Psoas muscle (tissue), 8 donors: ENCODE data around the gene ANKRD37. TPM values are rescaled to one million over a fixed set of nuclear protein-coding genes. Genes with fewer than 3 reads are reported as not detected.

Experiments
- ATAC-seq, 4 donors: fragments of 200-7000 bp; cut with Tn5 transposase; one replicate each; pipeline ENCODE4 v1.9.1; 2020; ENCODE audit warnings: moderate library complexity in 3 of 4, mild to moderate bottlenecking in 2 of 4
- DNase-seq, 2 donors: peaks; one replicate each; pipeline ENCODE4 v3.0.0-alpha.2; 2020
- H3K27ac ChIP-seq: fragments of 200-600 bp; one replicate; pipeline ENCODE4 v1.8.0; 2022
- H3K27me3 ChIP-seq, 3 donors: fragments of 200-600 bp in 1 of 3; one replicate each; pipeline versions ENCODE4 v1.6.1 to v1.8.0; 2013 to 2022; ENCODE audit warnings: low read length in 2 of 3, mild to moderate bottlenecking in 2 of 3, moderate library complexity in 1 of 3; ENCODE audit not compliant: insufficient read depth in 3 of 3
- H3K36me3 ChIP-seq, 2 donors: fragments of 200-600 bp in 1 of 2; one replicate each; pipeline versions ENCODE4 v1.6.1 to v1.8.0; 2013 to 2022; ENCODE audit warnings: low read depth in 1 of 2, mild to moderate bottlenecking in 1 of 2, moderate library complexity in 1 of 2; ENCODE audit not compliant: insufficient read depth in 1 of 2
- H3K4me1 ChIP-seq: fragments of 200-600 bp; one replicate; pipeline ENCODE4 v1.8.0; 2022
- H3K4me3 ChIP-seq: fragments of 200-600 bp; one replicate; pipeline ENCODE4 v1.8.0; 2022; ENCODE audit warnings: mild to moderate bottlenecking
- H3K9me3 ChIP-seq: fragments of 200-600 bp; one replicate; pipeline ENCODE4 v1.8.0; 2022
- WGBS, 3 donors: extraction: QIAGEN DNeasy Blood & Tissue Kit; methylation state at CpG; one replicate each; pipeline versions ENCODE4 v1.1.6 to v1.1.7; 2013; 5-methylcytosine and 5-hydroxymethylcytosine counted together
- intact Hi-C, 2 donors: fragments of 100-400 bp; cut with DNase I; formaldehyde crosslinking; loops; one replicate each; pipeline versions ENCODE4 v1.11.0 to v1.14.2; 2022
- polyA plus RNA-seq, 3 donors: library from polyadenylated mRNA; stranded (reverse); fragments of 200-250 nt; gene quantifications; one replicate each; pipeline ENCODE4 v1.2.3, GENCODE V29; 2013
- total RNA-seq, 4 donors: library from RNA; stranded (reverse); fragmentation: NEBNext Ultra II Directional in 2 of 4; extraction: Animal tissue kit (Norgen Biotek cat#: 25700) in 2 of 4; gene quantifications; one replicate each; pipeline versions ENCODE4 v1.2.1 to v1.2.4, GENCODE V29; 2021 to 2023
- TF ChIP-seq, protein P1 (sequence below): fragments of 200-600 bp; IDR thresholded peaks from one replicate; pipeline ENCODE4 v1.8.0; 2022; ENCODE audit warnings: antibody characterized with exemption
- donor health status: healthy with polysubstance abuse.
- donor health status: DM: no; HTN: no; CAD: no; lungs with moderate emphysema.
- donor health status: Bipolar disorder and iron deficiency.
- donor health status: healthy.
- donor health status: DM: yes; HTN: yes; CAD: no.
- donor health status: DM: no; HTN: no; CAD: no.
- donor health status: DM: no; HTN: no; CAD: no.
- donor health status: DM: yes; HTN: yes; CAD: no.

ANKRD37 gene
- total and polyA plus RNA-seq, 7 donors: 6.9 to 31.2 (median 20.0) TPM

DNA sequence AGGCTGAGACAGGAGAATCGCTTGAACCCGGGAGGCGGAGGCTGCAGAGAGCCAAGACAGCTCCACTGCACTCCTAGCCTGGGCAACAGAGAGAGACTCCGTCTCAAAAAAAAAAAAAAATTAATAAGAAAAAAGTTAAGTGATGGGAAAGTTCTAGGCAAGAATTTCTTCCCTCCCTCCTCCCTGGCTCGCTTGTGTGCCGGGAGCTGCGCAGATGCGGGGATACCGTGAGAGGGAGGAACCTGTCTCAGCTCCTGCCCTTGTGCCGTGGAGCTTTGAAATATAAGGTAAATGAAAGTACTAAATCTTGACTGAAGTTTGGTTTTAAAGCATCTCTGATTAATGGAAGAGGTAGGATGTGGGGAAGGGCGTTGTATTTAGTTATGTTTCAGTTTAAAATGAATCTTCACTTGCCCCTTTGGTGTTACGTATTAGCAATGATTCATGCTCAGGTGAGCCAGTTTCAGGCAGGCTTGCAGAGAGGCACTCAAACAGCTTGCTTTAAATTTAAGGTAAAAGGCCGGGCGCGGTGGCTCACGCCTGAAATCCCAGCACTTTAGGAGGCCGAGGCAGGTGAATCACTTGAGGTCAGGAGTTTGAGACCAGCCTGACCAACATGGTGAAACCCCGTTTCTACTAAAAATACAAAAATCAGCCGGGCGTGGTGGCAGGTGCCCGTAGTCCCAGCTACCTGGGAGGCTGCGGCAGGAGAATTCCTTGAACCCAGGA lies 30.5 kb downstream of the ANKRD37 start:
- intact Hi-C loops: loop anchor here (5.0 kb wide), 1 partner anchor 40 kb away; no protein-coding TSS in a partner anchor

GRCh38 chr4:185429660-185430059 lies 33.0 kb downstream of the ANKRD37 start:
- ATAC-seq (no peak), DNase-seq (no peak)
- Histone ChIP-seq H3K27ac (no peak overlapping the region), H3K36me3 (no peaks in the 10 kb centered on the region), H3K9me3 (no peaks in the 10 kb centered on the region), H3K4me3 (no peak overlapping the region), H3K27me3 (no peaks in the 10 kb centered on the region), H3K4me1 (peaks cover 7% of the 10 kb centered on the region)
- TF ChIP-seq, protein P1, sequence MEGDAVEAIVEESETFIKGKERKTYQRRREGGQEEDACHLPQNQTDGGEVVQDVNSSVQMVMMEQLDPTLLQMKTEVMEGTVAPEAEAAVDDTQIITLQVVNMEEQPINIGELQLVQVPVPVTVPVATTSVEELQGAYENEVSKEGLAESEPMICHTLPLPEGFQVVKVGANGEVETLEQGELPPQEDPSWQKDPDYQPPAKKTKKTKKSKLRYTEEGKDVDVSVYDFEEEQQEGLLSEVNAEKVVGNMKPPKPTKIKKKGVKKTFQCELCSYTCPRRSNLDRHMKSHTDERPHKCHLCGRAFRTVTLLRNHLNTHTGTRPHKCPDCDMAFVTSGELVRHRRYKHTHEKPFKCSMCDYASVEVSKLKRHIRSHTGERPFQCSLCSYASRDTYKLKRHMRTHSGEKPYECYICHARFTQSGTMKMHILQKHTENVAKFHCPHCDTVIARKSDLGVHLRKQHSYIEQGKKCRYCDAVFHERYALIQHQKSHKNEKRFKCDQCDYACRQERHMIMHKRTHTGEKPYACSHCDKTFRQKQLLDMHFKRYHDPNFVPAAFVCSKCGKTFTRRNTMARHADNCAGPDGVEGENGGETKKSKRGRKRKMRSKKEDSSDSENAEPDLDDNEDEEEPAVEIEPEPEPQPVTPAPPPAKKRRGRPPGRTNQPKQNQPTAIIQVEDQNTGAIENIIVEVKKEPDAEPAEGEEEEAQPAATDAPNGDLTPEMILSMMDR: no peak
- 51 to 80% (median 58%) methylated on average over 5 of the region's 5 CpGs for WGBS, 3 donors
- intact Hi-C loops: loop anchor here (5.0 kb wide), 1 partner anchor 38 kb away; no protein-coding TSS in a partner anchor

More for the DNA sequence above, 30.5 kb downstream of the ANKRD37 start:
- ATAC-seq: no peak
- Histone ChIP-seq H3K27me3 (no peaks in the 10 kb centered on the region), H3K4me1 (peaks cover 27% of the 10 kb centered on the region), H3K36me3 (peaks cover 0 to 6% of the 10 kb centered on the region in 2 donors), H3K9me3 (no peaks in the 10 kb centered on the region), H3K4me3 (no peak overlapping the region), H3K27ac (no peak overlapping the region)
- TF ChIP-seq, protein P1: no peak
- 91 to 92% (median 91%) methylated on average over 22 of the region's 22 CpGs for WGBS, 3 donors
- no peak for DNase-seq

- no peak overlapping the region for H3K4me3 ChIP-seq
- no peak for DNase-seq
- ATAC-seq: no peak
- no peaks in the 10 kb centered on the region for H3K9me3 ChIP-seq
- H3K27me3 ChIP-seq: no peaks in the 10 kb centered on the region
- no peaks in the 10 kb centered on the region for H3K36me3 ChIP-seq
- TF ChIP-seq, protein P1: no peak
- no peaks in the 10 kb centered on the region for H3K4me1 ChIP-seq
- intact Hi-C loops: no loop called here
- H3K27ac ChIP-seq: no peak overlapping the region
These were observed 38.8 kb downstream of the ANKRD37 start for GRCh38 chr4:185435466-185435865.

DNA sequence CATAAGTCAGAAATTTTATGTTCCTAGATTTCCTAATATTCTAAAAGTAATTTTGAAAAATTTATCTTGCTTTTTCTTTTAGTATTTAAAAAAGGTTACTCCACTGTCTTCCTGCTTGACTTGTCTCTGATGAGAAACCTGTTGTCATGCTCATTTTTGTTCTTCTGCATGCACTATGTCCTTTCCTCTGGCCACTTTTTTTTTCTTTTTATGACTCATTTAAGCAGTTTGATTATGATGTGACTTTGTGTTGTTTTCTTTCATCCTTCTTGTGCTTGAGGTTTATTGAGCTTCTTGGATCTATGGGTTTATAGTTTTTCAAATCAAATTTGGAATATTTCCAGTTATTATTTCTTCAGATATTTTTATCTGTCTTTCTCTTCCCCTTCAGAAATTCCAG lies 41.2 kb downstream of the ANKRD37 start:
- no peak overlapping the region for H3K4me3 ChIP-seq
- no peak for DNase-seq
- no peaks in the 10 kb centered on the region for H3K4me1 ChIP-seq
- TF ChIP-seq, protein P1: no peak
- no peaks in the 10 kb centered on the region for H3K9me3 ChIP-seq
- H3K27me3 ChIP-seq: no peaks in the 10 kb centered on the region
- ATAC-seq: no peak
- intact Hi-C loops: no loop called here
- no peak overlapping the region for H3K27ac ChIP-seq
- H3K36me3 ChIP-seq: no peaks in the 10 kb centered on the region

DNA sequence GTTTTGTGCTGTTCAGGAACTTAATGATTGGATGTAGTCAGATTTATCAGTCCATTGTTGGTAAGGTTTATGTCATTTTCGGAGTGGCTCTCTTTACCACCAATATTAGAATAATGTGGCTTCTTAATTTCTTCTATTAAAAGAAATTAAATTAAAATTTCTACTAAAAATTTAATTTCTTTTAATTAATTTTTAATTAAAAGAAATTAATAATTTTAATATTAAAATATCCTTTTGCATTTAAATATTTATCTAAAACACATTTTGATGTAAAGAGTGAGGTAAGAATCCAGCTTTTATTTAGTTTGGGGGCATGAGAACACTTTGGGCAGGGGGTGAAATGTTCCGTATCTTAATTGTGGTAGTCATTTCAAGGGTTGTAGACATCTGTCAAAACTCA lies 44.8 kb downstream of the ANKRD37 start:
- Histone ChIP-seq H3K27ac (no peak overlapping the region), H3K4me1 (no peaks in the 10 kb centered on the region), H3K27me3 (no peaks in the 10 kb centered on the region), H3K9me3 (no peaks in the 10 kb centered on the region), H3K4me3 (no peak overlapping the region), H3K36me3 (no peaks in the 10 kb centered on the region)
- 92 to 97% (median 97%) methylated on average over 2 of the region's 2 CpGs for WGBS, 3 donors
- TF ChIP-seq, protein P1: no peak
- ATAC-seq: no peak
- no peak for DNase-seq
- intact Hi-C loops: no loop called here
